Mucosa of rectum (tissue), 2 donors: ENCODE measurements around the gene IGF2R.

ENCODE experiments used
- H3K27ac ChIP-seq, 2 donors: one replicate each; pipeline ENCODE4 v1.7.0; 2013; ENCODE audit warnings: inconsistent platforms in 2 of 2, low read depth in 2 of 2, low read length in 2 of 2
- H3K27me3 ChIP-seq, 2 donors: one replicate each; pipeline ENCODE4 v1.7.0; 2013; ENCODE audit warnings: low read length in 2 of 2; ENCODE audit not compliant: control insufficient read depth in 2 of 2, insufficient read depth in 2 of 2
- H3K36me3 ChIP-seq, 2 donors: one replicate each; pipeline ENCODE4 v1.7.0; 2013; ENCODE audit warnings: low read length in 2 of 2; ENCODE audit not compliant: control insufficient read depth in 2 of 2, insufficient read depth in 2 of 2
- H3K4me1 ChIP-seq, 2 donors: one replicate each; pipeline ENCODE4 v1.7.0; 2013; ENCODE audit warnings: low read length in 2 of 2, mild to moderate bottlenecking in 1 of 2; ENCODE audit not compliant: control insufficient read depth in 2 of 2, insufficient read depth in 2 of 2
- H3K4me3 ChIP-seq, 2 donors: one replicate each; pipeline ENCODE4 v1.7.0; 2013; ENCODE audit warnings: low read length in 2 of 2
- H3K9ac ChIP-seq, 2 donors: one replicate each; pipeline ENCODE4 v1.7.0; 2013; ENCODE audit warnings: low read length in 2 of 2, low read depth in 1 of 2, mild to moderate bottlenecking in 1 of 2
- H3K9me3 ChIP-seq, 2 donors: one replicate each; pipeline ENCODE4 v1.7.0; 2013; ENCODE audit warnings: low read length in 2 of 2; ENCODE audit not compliant: control insufficient read depth in 2 of 2
- donor health status: healthy.
- donor health status: Normal muscosa, but diverticular disease.

The IGF2R gene

DNA sequence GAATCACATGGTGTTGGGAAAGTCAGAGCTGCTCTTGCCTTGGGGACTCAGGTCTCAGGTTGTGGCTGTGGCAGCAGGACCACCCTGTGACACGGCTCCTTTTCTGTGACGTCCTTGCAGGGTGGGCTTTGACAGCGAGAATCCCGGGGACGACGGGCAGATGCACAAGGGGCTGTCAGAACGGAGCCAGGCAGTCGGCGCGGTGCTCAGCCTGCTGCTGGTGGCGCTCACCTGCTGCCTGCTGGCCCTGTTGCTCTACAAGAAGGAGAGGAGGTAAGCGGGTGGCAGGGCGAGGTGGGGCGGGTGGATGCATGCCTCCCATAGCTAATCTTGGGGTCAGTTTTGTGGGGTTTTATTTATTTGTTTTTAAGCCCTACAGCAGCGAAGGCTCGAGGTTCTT, 133.5 kb downstream of the IGF2R start:
- Histone ChIP-seq H3K36me3 (peaks cover 52 to 58% of the 10 kb centered on the region in 2 donors), H3K27ac (no peak overlapping the region), H3K4me1 (no peaks in the 10 kb centered on the region), H3K9me3 (no peaks in the 10 kb centered on the region), H3K9ac (no peak overlapping the region), H3K4me3 (no peak overlapping the region), H3K27me3 (no peaks in the 10 kb centered on the region)

DNA sequence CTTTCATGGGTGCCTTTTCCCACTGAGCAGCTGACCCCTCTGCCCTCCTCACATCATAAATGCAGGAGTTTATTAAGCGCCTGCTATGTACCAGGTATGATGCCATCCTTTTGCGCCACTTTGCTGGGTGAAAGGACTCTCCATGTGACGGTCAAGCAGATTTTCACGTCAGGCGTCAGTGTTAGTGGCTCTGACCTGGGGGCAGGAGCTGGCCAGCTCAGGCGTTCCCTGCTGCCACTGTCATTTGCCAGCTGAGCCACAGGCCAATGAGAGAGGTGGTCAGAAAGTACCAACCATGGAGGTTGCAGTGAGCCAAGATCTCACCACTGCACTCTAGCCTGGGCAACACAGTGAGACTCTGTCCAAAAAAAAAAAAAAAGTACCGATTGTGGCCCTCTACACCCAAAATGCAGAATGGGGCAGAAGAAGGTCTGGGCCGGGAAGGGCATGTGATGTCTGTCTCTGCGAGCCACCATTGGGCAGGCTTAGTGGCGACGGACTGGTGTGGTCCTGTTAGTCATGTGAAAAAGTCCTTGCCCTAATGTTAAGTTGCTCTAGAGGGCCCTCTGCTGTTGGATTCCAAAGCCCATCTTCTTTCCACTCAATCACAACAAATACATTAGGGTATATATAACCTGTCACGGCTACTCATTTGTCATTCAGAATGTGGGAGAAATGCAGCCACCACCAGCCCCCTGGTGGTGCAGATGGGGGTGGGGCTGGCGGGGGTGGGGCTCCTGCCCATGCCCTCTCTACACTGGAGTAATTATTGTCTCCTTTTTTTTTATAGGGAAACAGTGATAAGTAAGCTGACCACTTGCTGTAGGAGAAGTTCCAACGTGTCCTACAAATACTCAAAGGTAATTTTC, 134.3 kb downstream of the IGF2R start:
- Histone ChIP-seq H3K9me3 (no peaks in the 10 kb centered on the region), H3K9ac (no peak overlapping the region), H3K27me3 (no peaks in the 10 kb centered on the region), H3K4me1 (no peaks in the 10 kb centered on the region), H3K4me3 (no peak overlapping the region), H3K27ac (no peak overlapping the region), H3K36me3 (peaks cover 49 to 50% of the 10 kb centered on the region in 2 donors)

DNA sequence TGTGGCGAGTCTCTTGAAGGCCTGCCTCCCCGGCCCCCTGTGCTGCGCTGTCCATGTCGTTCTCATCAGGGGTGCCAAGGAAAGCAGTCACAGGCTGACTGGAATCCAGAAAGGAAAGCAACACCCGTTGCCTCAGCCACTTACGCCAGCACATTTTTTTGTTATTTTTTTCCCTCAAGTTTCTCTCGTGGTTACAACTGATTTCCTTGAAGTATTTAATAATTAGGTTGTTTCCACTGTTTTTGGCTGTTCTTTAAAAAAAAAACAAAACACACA, 134.9 kb downstream of the IGF2R start:
- Histone ChIP-seq H3K4me3 (no peak overlapping the region), H3K27me3 (no peaks in the 10 kb centered on the region), H3K36me3 (peaks cover 44 to 48% of the 10 kb centered on the region in 2 donors), H3K9ac (no peak overlapping the region), H3K27ac (no peak overlapping the region), H3K4me1 (no peaks in the 10 kb centered on the region), H3K9me3 (no peaks in the 10 kb centered on the region)

DNA sequence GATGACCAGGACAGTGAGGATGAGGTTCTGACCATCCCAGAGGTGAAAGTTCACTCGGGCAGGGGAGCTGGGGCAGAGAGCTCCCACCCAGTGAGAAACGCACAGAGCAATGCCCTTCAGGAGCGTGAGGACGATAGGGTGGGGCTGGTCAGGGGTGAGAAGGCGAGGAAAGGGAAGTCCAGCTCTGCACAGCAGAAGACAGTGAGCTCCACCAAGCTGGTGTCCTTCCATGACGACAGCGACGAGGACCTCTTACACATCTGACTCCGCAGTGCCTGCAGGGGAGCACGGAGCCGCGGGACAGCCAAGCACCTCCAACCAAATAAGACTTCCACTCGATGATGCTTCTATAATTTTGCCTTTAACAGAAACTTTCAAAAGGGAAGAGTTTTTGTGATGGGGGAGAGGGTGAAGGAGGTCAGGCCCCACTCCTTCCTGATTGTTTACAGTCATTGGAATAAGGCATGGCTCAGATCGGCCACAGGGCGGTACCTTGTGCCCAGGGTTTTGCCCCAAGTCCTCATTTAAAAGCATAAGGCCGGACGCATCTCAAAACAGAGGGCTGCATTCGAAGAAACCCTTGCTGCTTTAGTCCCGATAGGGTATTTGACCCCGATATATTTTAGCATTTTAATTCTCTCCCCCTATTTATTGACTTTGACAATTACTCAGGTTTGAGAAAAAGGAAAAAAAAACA, 136.1 kb downstream of the IGF2R start:
- Histone ChIP-seq H3K27me3 (no peaks in the 10 kb centered on the region), H3K9ac (no peak overlapping the region), H3K36me3 (peaks cover 43 to 44% of the 10 kb centered on the region in 2 donors), H3K4me1 (no peaks in the 10 kb centered on the region), H3K4me3 (no peak overlapping the region), H3K27ac (no peak overlapping the region), H3K9me3 (no peaks in the 10 kb centered on the region)

DNA sequence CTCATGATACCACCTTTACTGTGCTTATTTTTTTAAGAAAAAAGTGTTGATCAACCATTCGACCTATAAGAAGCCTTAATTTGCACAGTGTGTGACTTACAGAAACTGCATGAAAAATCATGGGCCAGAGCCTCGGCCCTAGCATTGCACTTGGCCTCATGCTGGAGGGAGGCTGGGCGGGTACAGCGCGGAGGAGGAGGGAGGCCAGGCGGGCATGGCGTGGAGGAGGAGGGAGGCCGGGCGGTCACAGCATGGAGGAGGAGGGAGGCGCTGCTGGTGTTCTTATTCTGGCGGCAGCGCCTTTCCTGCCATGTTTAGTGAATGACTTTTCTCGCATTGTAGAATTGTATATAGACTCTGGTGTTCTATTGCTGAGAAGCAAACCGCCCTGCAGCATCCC, 137.1 kb downstream of the IGF2R start:
- H3K9ac ChIP-seq, result no peak overlapping the region
- peaks cover 43 to 47% of the 10 kb centered on the region in 2 donors for H3K36me3 ChIP-seq
- H3K4me3 ChIP-seq, result no peak overlapping the region
- H3K9me3 ChIP-seq, result no peaks in the 10 kb centered on the region
- no peak overlapping the region for H3K27ac ChIP-seq
- H3K27me3 ChIP-seq, result no peaks in the 10 kb centered on the region
- H3K4me1 ChIP-seq, result no peaks in the 10 kb centered on the region

DNA sequence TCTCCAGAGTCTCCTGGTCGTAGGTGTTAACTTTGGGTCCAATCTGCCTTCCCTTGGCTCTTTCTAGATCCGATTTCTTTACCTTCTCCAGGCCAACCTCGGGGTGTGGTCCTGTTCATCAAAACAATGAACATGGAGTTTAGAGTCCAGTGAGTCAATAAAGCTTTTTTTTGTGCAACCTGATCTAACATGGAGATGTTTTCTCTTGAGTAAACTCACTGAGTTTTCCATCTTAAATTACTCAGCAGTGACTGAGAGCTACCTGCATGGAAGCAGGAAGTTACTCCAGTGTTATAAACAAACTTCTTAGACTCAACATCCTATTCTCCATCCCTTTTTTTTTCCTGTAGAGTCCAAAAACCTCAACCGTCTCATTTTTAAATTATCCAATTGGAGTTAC, 137.8 kb downstream of the IGF2R start:
- H3K4me1 ChIP-seq, result no peaks in the 10 kb centered on the region
- no peaks in the 10 kb centered on the region for H3K9me3 ChIP-seq
- H3K9ac ChIP-seq, result no peak overlapping the region
- H3K27ac ChIP-seq, result no peak overlapping the region
- no peak overlapping the region for H3K4me3 ChIP-seq
- no peaks in the 10 kb centered on the region for H3K27me3 ChIP-seq
- peaks cover 36 to 43% of the 10 kb centered on the region in 2 donors for H3K36me3 ChIP-seq

DNA sequence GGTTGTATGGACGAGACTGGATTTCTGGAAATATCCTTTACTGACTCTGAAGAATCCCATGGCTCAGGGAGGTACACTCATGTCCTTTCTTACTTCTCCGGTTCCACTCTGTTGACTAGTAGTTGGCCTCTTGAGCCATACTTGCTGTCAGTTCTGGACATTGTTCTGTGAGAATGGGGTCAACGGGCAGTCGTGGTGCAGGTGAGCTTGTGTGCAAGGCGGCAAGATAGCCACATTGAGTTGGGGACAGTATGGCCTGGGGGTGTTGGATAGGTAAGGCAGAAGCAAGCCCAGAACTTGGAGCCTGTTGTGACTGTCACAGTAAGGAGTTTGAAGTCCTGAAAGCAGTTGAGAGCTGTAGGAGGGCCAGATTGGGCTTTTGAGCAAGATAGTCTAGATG, 139.2 kb downstream of the IGF2R start:
- Histone ChIP-seq H3K9me3 (no peaks in the 10 kb centered on the region), H3K36me3 (peaks cover 25 to 36% of the 10 kb centered on the region in 2 donors), H3K9ac (no peak overlapping the region), H3K4me3 (no peak overlapping the region), H3K27me3 (no peaks in the 10 kb centered on the region), H3K27ac (no peak overlapping the region), H3K4me1 (no peaks in the 10 kb centered on the region)

DNA sequence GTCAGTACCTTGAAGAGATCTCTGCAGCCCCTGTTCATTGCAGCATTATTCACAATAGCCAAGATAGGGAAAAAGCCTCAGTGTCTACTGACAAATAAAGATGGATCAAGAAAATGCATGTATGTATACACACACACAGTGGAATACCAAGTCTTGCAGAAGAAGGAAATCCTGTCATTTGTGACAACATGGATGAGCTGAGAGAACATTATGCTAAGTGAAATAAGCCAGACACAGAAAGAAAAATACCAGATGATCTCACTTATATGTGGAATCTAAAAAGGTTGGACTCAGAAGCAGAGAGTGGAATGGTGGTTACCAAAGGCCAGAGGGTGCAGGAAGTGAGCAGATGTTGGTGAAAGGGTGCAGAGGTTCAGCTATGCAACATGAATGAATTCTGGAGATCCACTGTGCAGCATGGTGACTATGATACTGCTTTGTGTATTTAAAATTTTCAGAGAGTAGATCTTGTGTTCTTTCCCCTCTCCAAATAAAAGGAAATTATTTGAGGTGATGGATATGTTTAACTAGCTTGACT, 141.8 kb downstream of the IGF2R start:
- Histone ChIP-seq H3K4me3 (no peak overlapping the region), H3K9me3 (no peaks in the 10 kb centered on the region), H3K9ac (no peak overlapping the region), H3K27me3 (no peaks in the 10 kb centered on the region), H3K27ac (no peak overlapping the region), H3K4me1 (no peaks in the 10 kb centered on the region), H3K36me3 (peaks cover 4 to 15% of the 10 kb centered on the region in 2 donors)

DNA sequence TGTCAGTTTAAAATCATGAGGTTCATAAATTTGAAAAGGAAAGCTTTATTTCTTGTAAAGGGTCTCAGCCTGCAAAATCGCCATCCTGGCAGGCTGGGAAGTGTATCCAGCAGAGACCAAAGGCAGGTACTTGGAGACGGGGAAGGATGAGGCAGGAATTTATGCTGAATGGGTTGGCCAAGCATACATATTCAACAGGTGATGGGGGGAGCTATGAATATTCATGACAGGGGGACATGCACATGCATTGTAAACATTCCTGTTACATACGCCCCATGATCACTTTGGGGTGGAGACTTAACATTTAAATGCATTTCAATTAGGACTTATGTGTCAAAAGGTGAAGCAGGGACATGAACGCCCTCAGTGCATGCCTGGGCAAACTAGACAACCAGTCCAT, 142.9 kb downstream of the IGF2R start:
- Histone ChIP-seq H3K4me1 (no peaks in the 10 kb centered on the region), H3K36me3 (peaks cover 3 to 13% of the 10 kb centered on the region in 2 donors), H3K27me3 (no peaks in the 10 kb centered on the region), H3K9me3 (no peaks in the 10 kb centered on the region), H3K27ac (no peak overlapping the region), H3K4me3 (no peak overlapping the region), H3K9ac (no peak overlapping the region)

DNA sequence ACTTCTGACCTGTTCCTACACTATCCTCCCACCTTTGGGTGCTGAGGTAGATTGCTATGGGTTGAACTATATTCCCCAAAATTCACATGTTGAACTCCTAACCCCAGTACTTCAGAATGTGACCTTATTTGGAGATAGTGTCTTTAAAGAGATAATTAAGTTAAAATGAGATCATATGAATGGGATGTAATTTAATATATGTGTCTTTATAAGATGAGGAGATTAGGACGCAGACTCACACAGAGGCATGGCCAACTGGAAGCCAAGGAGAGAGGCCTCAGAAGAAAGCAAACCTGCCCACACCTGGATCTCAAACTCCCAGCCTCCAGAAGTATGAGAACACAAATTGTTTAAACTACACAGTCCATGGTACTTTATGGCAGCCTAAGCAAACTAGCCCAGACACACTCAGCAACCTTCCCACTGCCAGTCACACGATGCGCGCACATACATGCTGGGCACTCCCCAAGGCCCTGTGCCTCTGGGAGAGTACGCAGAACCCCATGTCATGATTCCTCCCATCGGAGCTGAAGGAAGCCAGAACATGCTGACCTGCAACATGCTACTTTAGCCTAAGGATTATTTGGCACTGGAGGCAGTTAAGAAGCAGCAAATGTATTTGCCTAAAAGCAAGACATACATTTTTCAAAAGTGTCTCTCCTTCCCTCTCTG, 143.9 kb downstream of the IGF2R start:
- no peak overlapping the region for H3K27ac ChIP-seq
- peaks cover 4 to 12% of the 10 kb centered on the region in 2 donors for H3K36me3 ChIP-seq
- H3K4me1 ChIP-seq, result no peaks in the 10 kb centered on the region

More for the DNA sequence above, 143.9 kb downstream of the IGF2R start:
- Histone ChIP-seq H3K27me3 (no peaks in the 10 kb centered on the region), H3K9me3 (no peaks in the 10 kb centered on the region), H3K9ac (no peak overlapping the region), H3K4me3 (no peak overlapping the region)
